ENCODE data around the gene SKAP1. TPM values are rescaled to one million over a fixed set of nuclear protein-coding genes. Genes with fewer than 3 reads are reported as not detected.

The SKAP1 gene
- total and polyA plus RNA-seq, 2 donors from 2014 or later, result 34.8 to 42.6 TPM

GRCh38 chr17:48101012-48101720 is 328.8 kb downstream of the SKAP1 start, which contains the start of gene CBX1:
Gene CBX1, minus strand, starts transcription at chr17:48101478. Its CDS starts 24,474 bp downstream, at chr17:48077004.
- TF ChIP-seq, protein P1, sequence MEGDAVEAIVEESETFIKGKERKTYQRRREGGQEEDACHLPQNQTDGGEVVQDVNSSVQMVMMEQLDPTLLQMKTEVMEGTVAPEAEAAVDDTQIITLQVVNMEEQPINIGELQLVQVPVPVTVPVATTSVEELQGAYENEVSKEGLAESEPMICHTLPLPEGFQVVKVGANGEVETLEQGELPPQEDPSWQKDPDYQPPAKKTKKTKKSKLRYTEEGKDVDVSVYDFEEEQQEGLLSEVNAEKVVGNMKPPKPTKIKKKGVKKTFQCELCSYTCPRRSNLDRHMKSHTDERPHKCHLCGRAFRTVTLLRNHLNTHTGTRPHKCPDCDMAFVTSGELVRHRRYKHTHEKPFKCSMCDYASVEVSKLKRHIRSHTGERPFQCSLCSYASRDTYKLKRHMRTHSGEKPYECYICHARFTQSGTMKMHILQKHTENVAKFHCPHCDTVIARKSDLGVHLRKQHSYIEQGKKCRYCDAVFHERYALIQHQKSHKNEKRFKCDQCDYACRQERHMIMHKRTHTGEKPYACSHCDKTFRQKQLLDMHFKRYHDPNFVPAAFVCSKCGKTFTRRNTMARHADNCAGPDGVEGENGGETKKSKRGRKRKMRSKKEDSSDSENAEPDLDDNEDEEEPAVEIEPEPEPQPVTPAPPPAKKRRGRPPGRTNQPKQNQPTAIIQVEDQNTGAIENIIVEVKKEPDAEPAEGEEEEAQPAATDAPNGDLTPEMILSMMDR (IDR thresholded peaks at IDR 0.05; ENCODE audit: borderline replicate concordance, extremely low read depth, insufficient read depth), result no peak
- intact Hi-C loops (cut with DNase I), result no loop called here
- DNase-seq, result peak; percentile 97 to 99 (median 98)

GRCh38 chr17:48100591-48101011 is 329.4 kb downstream of the SKAP1 start:
- Histone ChIP-seq H3K36me3 (ENCODE audit: control insufficient read depth in 2 of 3, insufficient read depth in 3 of 3, low read length in 3 of 3) (no peaks in the 10 kb centered on the region), H3K4me1 (ENCODE audit: control insufficient read depth in 2 of 3, insufficient read depth in 2 of 3, low read depth in 1 of 3, low read length in 3 of 3) (peaks cover 0 to 4% (median 2%) of the 10 kb centered on the region in 3 donors), H3K27ac (ENCODE audit: low read depth in 2 of 2, low read length in 2 of 2) (peak overlapping the region; percentile 81 to 85), H3K9me3 (ENCODE audit: control insufficient read depth in 2 of 3, insufficient read depth in 1 of 3, low read length in 3 of 3) (no peaks in the 10 kb centered on the region), H3K9ac (ENCODE audit: low read length in 3 of 3) (peak overlapping the region; percentile 19 to 80 (median 56)), H3K4me3 (ENCODE audit: low read length in 3 of 3) (peak overlapping the region; percentile 53 to 75 (median 69)), H3K27me3 (ENCODE audit: control insufficient read depth, insufficient read depth, low read length) (no peaks in the 10 kb centered on the region)
- intact Hi-C loops (cut with DNase I), result no loop called here
- no peak for FAIRE-seq
- TF ChIP-seq, protein P1 (IDR thresholded peaks at IDR 0.05; ENCODE audit: borderline replicate concordance, extremely low read depth, insufficient read depth), result no peak
- peak; percentile 80 to 88 (median 86) for DNase-seq

More at GRCh38 chr17:48101012-48101720, 328.8 kb downstream of the SKAP1 start, which contains the start of gene CBX1:
- no peak for FAIRE-seq
- no peaks in the 10 kb centered on the region for H3K36me3 ChIP-seq (ENCODE audit: control insufficient read depth in 2 of 3, insufficient read depth in 3 of 3, low read length in 3 of 3)
- H3K4me3 ChIP-seq (ENCODE audit: low read length in 3 of 3), result peak within 1 kb of the TSS; percentile 53 to 75 (median 69)
- no peaks in the 10 kb centered on the region for H3K9me3 ChIP-seq (ENCODE audit: control insufficient read depth in 2 of 3, insufficient read depth in 1 of 3, low read length in 3 of 3)
- H3K27ac ChIP-seq (ENCODE audit: low read depth in 2 of 2, low read length in 2 of 2), result peak within 1 kb of the TSS; percentile 81 to 85
- H3K9ac ChIP-seq (ENCODE audit: low read length in 3 of 3), result peak within 1 kb of the TSS; percentile 19 to 80 (median 56)
- no peaks in the 10 kb centered on the region for H3K27me3 ChIP-seq (ENCODE audit: control insufficient read depth, insufficient read depth, low read length)
- H3K4me1 ChIP-seq (ENCODE audit: control insufficient read depth in 2 of 3, insufficient read depth in 2 of 3, low read depth in 1 of 3, low read length in 3 of 3), result peaks cover 0 to 4% (median 0%) of the 10 kb centered on the region in 3 donors

DNA sequence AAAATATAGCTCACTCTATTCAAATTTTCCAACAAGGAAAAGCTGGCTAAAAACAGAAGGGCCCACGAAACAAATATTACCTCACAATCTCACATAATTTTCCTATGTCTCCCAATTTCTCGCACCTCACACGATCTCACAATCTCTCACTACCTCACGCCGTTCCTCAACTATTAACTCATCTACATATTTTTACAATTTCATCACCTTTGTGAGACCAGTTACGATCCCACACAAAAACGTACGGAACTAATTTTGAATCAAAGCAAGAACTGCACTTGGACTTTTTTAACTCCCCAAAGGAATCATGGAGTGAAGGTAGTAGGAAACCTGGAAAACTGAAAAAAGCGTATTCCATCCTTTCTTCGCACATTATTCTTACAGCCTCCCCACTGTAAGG is 329.9 kb downstream of the SKAP1 start:
- peak overlapping the region; percentile 53 to 75 (median 69) for H3K4me3 ChIP-seq (ENCODE audit: low read length in 3 of 3)
- peak overlapping the region; percentile 81 to 85 for H3K27ac ChIP-seq (ENCODE audit: low read depth in 2 of 2, low read length in 2 of 2)
- FAIRE-seq (no peak), DNase-seq (no peak)
- no peaks in the 10 kb centered on the region for H3K36me3 ChIP-seq (ENCODE audit: control insufficient read depth in 2 of 3, insufficient read depth in 3 of 3, low read length in 3 of 3)
- no peaks in the 10 kb centered on the region for H3K27me3 ChIP-seq (ENCODE audit: control insufficient read depth, insufficient read depth, low read length)
- TF ChIP-seq, protein P1 (IDR thresholded peaks at IDR 0.05; ENCODE audit: borderline replicate concordance, extremely low read depth, insufficient read depth), result no peak
- intact Hi-C loops (cut with DNase I), result no loop called here
- no peaks in the 10 kb centered on the region for H3K9me3 ChIP-seq (ENCODE audit: control insufficient read depth in 2 of 3, insufficient read depth in 1 of 3, low read length in 3 of 3)
- H3K4me1 ChIP-seq (ENCODE audit: control insufficient read depth in 2 of 3, insufficient read depth in 2 of 3, low read depth in 1 of 3, low read length in 3 of 3), result peaks cover 0 to 4% (median 2%) of the 10 kb centered on the region in 3 donors
- H3K9ac ChIP-seq (ENCODE audit: low read length in 3 of 3), result peak overlapping the region in 2 of 3 donors; percentile 56 to 80

Measured in kidney (tissue), 14 donors.